Raji (cell line): ENCODE data around the gene SP110.

Source experiments
- POLR2A ChIP-seq: IDR thresholded peaks from 2 replicates; pipeline ENCODE4 v1.6.1; 2011; ENCODE audit warnings: low read depth, low read length, control low read depth; ENCODE audit not compliant: insufficient read depth

The SP110 gene

GRCh38 chr2:230127195-230127594 lies 92.6 kb downstream of the SP110 start:
- no peak for TF ChIP-seq POLR2A

- TF ChIP-seq POLR2A: no peak
These were observed 94.9 kb downstream of the SP110 start for GRCh38 chr2:230124757-230125431.

- TF ChIP-seq POLR2A: no peak
These were observed 95.5 kb downstream of the SP110 start for GRCh38 chr2:230124235-230124634.
